Kidney (tissue), 14 donors: ENCODE measurements around the gene CD70. TPM values are rescaled to one million over a fixed set of nuclear protein-coding genes. Genes with fewer than 3 reads are reported as not detected.
"Not testable (repeated sequence)": the region's sequence is repeated elsewhere in the genome, so short reads cannot be mapped to it uniquely, and the experiment has no call there.

ENCODE experiments used
- DNase-seq, 5 donors: peaks; one replicate each; pipeline ENCODE4 v3.0.0-alpha.2; 2013 to 2020
- FAIRE-seq: peaks from 2 replicates; lab custom pipeline; 2012; peaks lifted over from hg19 to GRCh38; lab: Jason Lieb, UNC
- H3K27ac ChIP-seq, 2 donors: one replicate each; pipeline ENCODE4 v1.7.0; 2013; ENCODE audit warnings: low read depth in 2 of 2, low read length in 2 of 2, inconsistent platforms in 1 of 2
- H3K27me3 ChIP-seq: one replicate; pipeline ENCODE4 v1.7.1; 2013; ENCODE audit warnings: low read length, inconsistent platforms; ENCODE audit not compliant: control insufficient read depth, insufficient read depth
- H3K36me3 ChIP-seq, 3 donors: one replicate each; pipeline versions ENCODE4 v1.7.0 to v1.7.1; 2013; ENCODE audit warnings: low read length in 3 of 3, control low read depth in 1 of 3, inconsistent platforms in 1 of 3; ENCODE audit not compliant: insufficient read depth in 3 of 3, control insufficient read depth in 2 of 3
- H3K4me1 ChIP-seq, 3 donors: one replicate each; pipeline versions ENCODE4 v1.7.0 to v1.7.1; 2013; ENCODE audit warnings: low read length in 3 of 3, inconsistent platforms in 1 of 3, low read depth in 1 of 3; ENCODE audit not compliant: control insufficient read depth in 2 of 3, insufficient read depth in 2 of 3
- H3K4me3 ChIP-seq, 3 donors: one replicate each; pipeline versions ENCODE4 v1.7.0 to v1.8.1; 2013; ENCODE audit warnings: low read length in 3 of 3, control low read depth in 1 of 3, inconsistent platforms in 1 of 3
- H3K9ac ChIP-seq, 3 donors: one replicate each; pipeline versions ENCODE4 v1.7.0 to v1.7.1; 2013; ENCODE audit warnings: low read length in 3 of 3, control low read depth in 1 of 3, inconsistent platforms in 1 of 3
- H3K9me3 ChIP-seq, 3 donors: one replicate each; pipeline versions ENCODE4 v1.7.0 to v1.7.1; 2013; ENCODE audit warnings: low read length in 3 of 3, control low read depth in 1 of 3, inconsistent platforms in 1 of 3; ENCODE audit not compliant: control insufficient read depth in 2 of 3, insufficient read depth in 1 of 3
- intact Hi-C: fragments of 100-400 bp; cut with DNase I; formaldehyde crosslinking; loops from one replicate; pipeline ENCODE4 v1.11.1; 2022
- polyA plus RNA-seq: library from polyadenylated mRNA; stranded (reverse); fragments of 350-450 nt; fragmentation: Illumina TruSeq; extraction: RNeasy Lipid Tissue Mini Kit (QIAGEN cat#74804); gene quantifications from one replicate; pipeline ENCODE4 v1.2.3, GENCODE V29; 2014; ENCODE audit warnings: low read depth, low replicate concordance; ENCODE audit not compliant: insufficient read depth
- total RNA-seq: library from RNA; stranded (reverse); fragmentation: NEBNext Ultra II Directional; extraction: Animal tissue kit (Norgen Biotek cat#: 25700); gene quantifications from one replicate; pipeline ENCODE4 v1.2.1, GENCODE V29; 2021
- TF ChIP-seq, protein P1 (sequence below): IDR thresholded peaks from 3 replicates; pipeline ENCODE4 v1.5.1; 2012; ENCODE audit warnings: mild to moderate bottlenecking, moderate library complexity, borderline replicate concordance; ENCODE audit not compliant: insufficient read depth; ENCODE audit errors: extremely low read depth
- donor health status: control.
- donor health status: control.
- donor health status: control.
- donor health status: control.
- donor health status: control.
- donor health status: DM: yes; HTN: yes; CAD: no.
- donor health status: Normal renal cell carcinoma (clear cell type).

The CD70 gene
- total and polyA plus RNA-seq, 2 donors from 2014 or later = 0.76 TPM; not detected in 1

DNA sequence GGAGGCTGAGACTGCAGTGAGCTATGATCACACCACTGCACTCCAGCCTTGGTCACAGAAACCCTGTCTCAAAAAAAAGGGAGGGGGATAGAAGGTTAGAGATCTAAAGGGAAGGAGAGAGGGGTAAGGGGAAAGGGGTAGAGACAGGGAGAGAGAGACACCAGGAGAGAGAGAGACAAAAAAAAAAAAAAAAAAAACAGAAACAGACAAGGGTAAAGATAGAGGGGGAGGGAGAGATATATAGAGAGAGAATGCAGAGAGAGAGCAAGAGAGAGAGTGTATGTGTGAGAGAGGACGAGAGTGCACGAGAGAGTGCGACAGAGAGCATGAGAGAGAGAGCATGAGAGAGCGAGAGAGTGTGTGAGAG, 4.2 kb downstream of the CD70 start:
- peaks cover 41% of the 10 kb centered on the region for H3K27me3 ChIP-seq
- TF ChIP-seq, protein P1, sequence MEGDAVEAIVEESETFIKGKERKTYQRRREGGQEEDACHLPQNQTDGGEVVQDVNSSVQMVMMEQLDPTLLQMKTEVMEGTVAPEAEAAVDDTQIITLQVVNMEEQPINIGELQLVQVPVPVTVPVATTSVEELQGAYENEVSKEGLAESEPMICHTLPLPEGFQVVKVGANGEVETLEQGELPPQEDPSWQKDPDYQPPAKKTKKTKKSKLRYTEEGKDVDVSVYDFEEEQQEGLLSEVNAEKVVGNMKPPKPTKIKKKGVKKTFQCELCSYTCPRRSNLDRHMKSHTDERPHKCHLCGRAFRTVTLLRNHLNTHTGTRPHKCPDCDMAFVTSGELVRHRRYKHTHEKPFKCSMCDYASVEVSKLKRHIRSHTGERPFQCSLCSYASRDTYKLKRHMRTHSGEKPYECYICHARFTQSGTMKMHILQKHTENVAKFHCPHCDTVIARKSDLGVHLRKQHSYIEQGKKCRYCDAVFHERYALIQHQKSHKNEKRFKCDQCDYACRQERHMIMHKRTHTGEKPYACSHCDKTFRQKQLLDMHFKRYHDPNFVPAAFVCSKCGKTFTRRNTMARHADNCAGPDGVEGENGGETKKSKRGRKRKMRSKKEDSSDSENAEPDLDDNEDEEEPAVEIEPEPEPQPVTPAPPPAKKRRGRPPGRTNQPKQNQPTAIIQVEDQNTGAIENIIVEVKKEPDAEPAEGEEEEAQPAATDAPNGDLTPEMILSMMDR = no peak

DNA sequence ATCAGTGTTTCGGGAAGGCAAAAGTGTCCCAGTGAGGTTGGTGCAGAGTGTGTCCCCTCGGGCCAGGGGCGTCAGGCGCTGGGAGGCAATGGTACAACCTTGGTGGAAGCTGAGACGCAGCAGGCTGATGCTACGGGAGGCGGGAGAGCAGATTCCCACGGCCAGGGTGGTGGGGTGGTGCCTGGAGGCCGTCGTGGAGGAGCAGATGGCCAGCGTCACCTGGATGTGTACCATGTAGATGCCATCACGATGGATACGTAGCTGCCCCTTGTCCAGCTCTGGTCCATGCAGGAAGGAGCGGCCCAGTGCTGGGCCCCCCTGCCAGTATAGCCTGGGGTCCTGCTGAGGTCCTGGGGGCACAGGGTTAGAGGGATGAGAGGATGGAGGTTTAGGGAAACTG, 4.9 kb downstream of the CD70 start:
- Histone ChIP-seq H3K27ac (no peak overlapping the region), H3K9me3 (no peaks in the 10 kb centered on the region), H3K9ac (no peak overlapping the region), H3K27me3 (peaks cover 38% of the 10 kb centered on the region), H3K36me3 (no peaks in the 10 kb centered on the region), H3K4me3 (no peak overlapping the region), H3K4me1 (peaks cover 0 to 7% (median 2%) of the 10 kb centered on the region in 3 donors)
- FAIRE-seq (no peak), DNase-seq (no peak)
- intact Hi-C loops = no loop called here
- TF ChIP-seq, protein P1 = no peak

More for the DNA sequence above, 4.2 kb downstream of the CD70 start:
- intact Hi-C loops = no loop called here
- DNase-seq = no peak
- no peak for FAIRE-seq
- Histone ChIP-seq H3K27ac (no peak overlapping the region), H3K9ac (no peak overlapping the region), H3K4me3 (no peak overlapping the region), H3K4me1 (peaks cover 0 to 7% (median 2%) of the 10 kb centered on the region in 3 donors), H3K9me3 (no peaks in the 10 kb centered on the region), H3K36me3 (no peaks in the 10 kb centered on the region)

DNA sequence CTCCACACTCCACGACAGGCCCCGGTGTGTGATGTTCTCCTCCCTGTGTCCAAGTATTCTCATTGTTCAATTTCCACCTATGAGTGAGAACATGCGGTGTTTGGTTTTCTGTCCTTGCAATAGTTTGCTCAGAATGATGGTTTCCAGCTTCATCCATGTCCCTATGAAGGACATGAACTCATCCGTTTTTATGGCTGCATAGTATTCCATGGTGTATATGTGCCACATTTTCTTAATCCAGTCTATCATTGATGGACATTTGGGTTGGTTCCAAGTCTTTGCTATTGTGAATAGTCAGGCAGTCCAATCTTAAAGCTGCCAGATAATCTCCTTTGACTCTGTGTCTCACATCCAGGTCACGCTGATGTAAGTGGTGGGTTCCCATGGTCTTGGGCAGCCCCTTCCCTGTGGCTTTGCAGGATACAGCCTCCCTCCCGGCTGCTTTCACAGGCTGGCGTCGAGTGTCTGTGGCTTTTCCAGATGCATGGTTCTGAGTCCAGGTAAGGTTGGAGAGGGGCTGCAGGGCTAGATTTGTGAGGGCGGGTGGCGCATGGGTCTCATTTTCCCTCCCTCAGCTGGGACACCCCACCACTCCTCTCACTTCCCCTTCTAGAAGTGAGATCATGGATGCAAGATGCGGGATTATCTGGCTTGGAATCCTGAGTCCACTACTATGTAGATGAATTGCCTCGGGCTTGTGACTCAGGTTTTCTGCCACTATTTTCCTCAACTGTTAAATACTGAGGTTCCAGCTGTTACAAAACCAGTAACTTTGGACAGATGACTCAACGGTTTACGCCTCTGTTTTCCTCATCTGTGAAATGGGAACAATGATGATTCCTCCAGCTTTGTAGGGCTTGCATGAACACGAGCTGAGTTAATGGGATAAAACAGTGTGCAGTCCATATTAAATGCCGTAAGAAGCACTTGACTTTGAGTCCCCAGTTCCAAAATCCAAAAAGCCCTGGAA, 8.2 kb downstream of the CD70 start:
- H3K27me3 ChIP-seq = peaks cover 14% of the 10 kb centered on the region
- H3K27ac ChIP-seq, intact Hi-C loops, H3K9me3 ChIP-seq, DNase-seq, H3K4me3 ChIP-seq, FAIRE-seq, H3K4me1 ChIP-seq, H3K9ac ChIP-seq, H3K36me3 ChIP-seq: not testable (repeated sequence)

DNA sequence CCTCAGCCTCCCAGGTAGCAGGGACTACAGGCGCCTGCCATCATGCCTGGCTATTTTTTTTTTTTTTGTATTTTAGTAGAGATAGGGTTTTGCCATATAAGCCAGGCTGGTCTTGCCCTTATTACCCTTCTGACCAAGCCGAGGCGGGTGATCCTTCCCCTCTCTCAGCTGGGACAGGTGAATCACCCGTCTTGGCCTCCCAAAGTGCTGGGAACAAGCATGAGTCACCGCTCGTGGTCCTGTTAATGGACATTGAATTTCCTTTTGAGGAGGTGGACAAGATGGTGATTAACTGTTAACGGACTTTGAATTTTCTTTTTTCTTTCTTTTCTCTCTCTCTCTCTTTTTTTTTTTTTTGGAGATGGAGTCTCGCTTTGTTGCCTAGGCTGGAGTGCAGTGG, 10.6 kb downstream of the CD70 start:
- no peak for FAIRE-seq
- intact Hi-C loops = no loop called here

More for the DNA sequence above, 10.6 kb downstream of the CD70 start:
- Histone ChIP-seq H3K9ac (no peak overlapping the region), H3K4me1 (no peaks in the 10 kb centered on the region), H3K9me3 (no peaks in the 10 kb centered on the region), H3K36me3 (no peaks in the 10 kb centered on the region), H3K27ac (no peak overlapping the region), H3K27me3 (no peaks in the 10 kb centered on the region), H3K4me3 (no peak overlapping the region)
- TF ChIP-seq, protein P1 = no peak
- DNase-seq = no peak
